ENCODE measurements around the gene CTNNA3.

DNA sequence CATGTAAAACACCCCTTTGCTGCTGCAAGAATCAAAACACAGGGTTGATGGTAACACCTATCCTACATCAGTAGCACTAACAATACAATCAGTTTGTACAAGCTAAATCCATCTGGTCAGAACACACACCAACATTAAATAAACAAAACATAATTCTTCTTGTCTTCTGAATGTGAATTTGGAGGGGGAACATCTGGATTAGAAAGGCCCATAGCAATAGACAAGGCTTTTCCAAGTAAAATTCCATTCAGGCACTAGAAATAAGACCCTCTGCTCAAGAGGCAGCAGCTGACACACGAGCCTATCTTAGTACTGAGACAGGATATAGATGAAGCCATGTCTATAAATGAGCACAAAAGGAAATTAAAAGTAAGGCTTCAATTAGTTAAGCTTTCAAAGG lies 1610.1 kb downstream of the CTNNA3 start:
- TF ChIP-seq, protein P1, sequence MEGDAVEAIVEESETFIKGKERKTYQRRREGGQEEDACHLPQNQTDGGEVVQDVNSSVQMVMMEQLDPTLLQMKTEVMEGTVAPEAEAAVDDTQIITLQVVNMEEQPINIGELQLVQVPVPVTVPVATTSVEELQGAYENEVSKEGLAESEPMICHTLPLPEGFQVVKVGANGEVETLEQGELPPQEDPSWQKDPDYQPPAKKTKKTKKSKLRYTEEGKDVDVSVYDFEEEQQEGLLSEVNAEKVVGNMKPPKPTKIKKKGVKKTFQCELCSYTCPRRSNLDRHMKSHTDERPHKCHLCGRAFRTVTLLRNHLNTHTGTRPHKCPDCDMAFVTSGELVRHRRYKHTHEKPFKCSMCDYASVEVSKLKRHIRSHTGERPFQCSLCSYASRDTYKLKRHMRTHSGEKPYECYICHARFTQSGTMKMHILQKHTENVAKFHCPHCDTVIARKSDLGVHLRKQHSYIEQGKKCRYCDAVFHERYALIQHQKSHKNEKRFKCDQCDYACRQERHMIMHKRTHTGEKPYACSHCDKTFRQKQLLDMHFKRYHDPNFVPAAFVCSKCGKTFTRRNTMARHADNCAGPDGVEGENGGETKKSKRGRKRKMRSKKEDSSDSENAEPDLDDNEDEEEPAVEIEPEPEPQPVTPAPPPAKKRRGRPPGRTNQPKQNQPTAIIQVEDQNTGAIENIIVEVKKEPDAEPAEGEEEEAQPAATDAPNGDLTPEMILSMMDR (IDR thresholded peaks at IDR 0.05) = no peak
- TF ChIP-seq POLR2A (IDR thresholded peaks at IDR 0.05) = no peak
